GM12878 (cell line): ENCODE results near the gene NCBP1. TPM values are rescaled to one million over a fixed set of nuclear protein-coding genes. Genes with fewer than 3 reads are reported as not detected.

ENCODE experiments used
- BHLHE40 ChIP-seq, 2 experiments: fragments of 450-650 bp in 1 of 2; IDR thresholded peaks; 2 replicates each; pipeline ENCODE4 v1.6.1; 2011 to 2017; ENCODE audit warnings: low read depth in 2 of 2, borderline replicate concordance in 1 of 2, improper control_type of control experiment in 1 of 2, low read length in 1 of 2, mild to moderate bottlenecking in 1 of 2
- CBFB ChIP-seq: IDR thresholded peaks from 2 replicates; pipeline ENCODE4 v1.6.1; 2016; ENCODE audit warnings: antibody characterized with exemption, low read depth
- CHD2 ChIP-seq: IDR thresholded peaks from 2 replicates; pipeline ENCODE4 v1.6.1; 2011; ENCODE audit warnings: low read depth, low read length, improper control_type of control experiment, borderline replicate concordance
- CREM ChIP-seq: IDR thresholded peaks from 2 replicates; pipeline ENCODE4 v1.6.1; 2014; ENCODE audit warnings: antibody characterized with exemption, low read depth
- ESRRA ChIP-seq: IDR thresholded peaks from 2 replicates; pipeline ENCODE4 v1.6.1; 2012; ENCODE audit warnings: mild to moderate bottlenecking, low read length, improper control_type of control experiment
- GATAD2B ChIP-seq: fragments of 450-650 bp; conservative IDR thresholded peaks from 2 replicates; pipeline ENCODE4 v1.6.1; 2017; ENCODE audit warnings: low read depth, mild to moderate bottlenecking, moderate library complexity
- HDGF ChIP-seq: fragments of 450-650 bp; IDR thresholded peaks from 2 replicates; pipeline ENCODE4 v1.6.1; 2016; ENCODE audit warnings: antibody characterized with exemption
- IKZF1 ChIP-seq: fragments of 450-650 bp; conservative IDR thresholded peaks from 2 replicates; pipeline ENCODE4 v1.6.1; 2017; ENCODE audit warnings: antibody characterized with exemption, mild to moderate bottlenecking
- LARP7 ChIP-seq: fragments of 450-650 bp; IDR thresholded peaks from 2 replicates; pipeline ENCODE4 v1.6.1; 2017; ENCODE audit warnings: mild to moderate bottlenecking
- MEF2B ChIP-seq: fragments of 450-650 bp; IDR thresholded peaks from 2 replicates; pipeline ENCODE4 v1.6.1; 2018; ENCODE audit warnings: mild to moderate bottlenecking, moderate library complexity; ENCODE audit not compliant: partially characterized antibody, poor library complexity, severe bottlenecking
- MXI1 ChIP-seq: fragments of 150-350 bp; IDR thresholded peaks from 2 replicates; pipeline ENCODE4 v1.6.1; 2011; ENCODE audit warnings: low read depth, mild to moderate bottlenecking, inconsistent platforms, low read length, improper control_type of control experiment
- NBN ChIP-seq: fragments of 450-650 bp; IDR thresholded peaks from 2 replicates; pipeline ENCODE4 v1.6.1; 2016
- NFXL1 ChIP-seq: fragments of 450-650 bp; IDR thresholded peaks from 2 replicates; pipeline ENCODE4 v1.6.1; 2017; ENCODE audit warnings: antibody characterized with exemption, mild to moderate bottlenecking, borderline replicate concordance
- NFYB ChIP-seq: IDR thresholded peaks from 2 replicates; pipeline ENCODE4 v1.6.1; 2011; ENCODE audit warnings: low read depth, mild to moderate bottlenecking, low read length, improper control_type of control experiment, moderate library complexity; ENCODE audit not compliant: insufficient read depth
- NR2C2 ChIP-seq: IDR thresholded peaks from 2 replicates; pipeline ENCODE4 v1.6.1; 2011; ENCODE audit warnings: borderline replicate concordance, low read depth; ENCODE audit not compliant: control insufficient read depth, insufficient read length
- PML ChIP-seq: IDR thresholded peaks from 2 replicates; pipeline ENCODE4 v1.6.1; 2012; ENCODE audit warnings: low read length, inconsistent platforms
- POLR2AphosphoS5 ChIP-seq: IDR thresholded peaks from 2 replicates; pipeline ENCODE4 v1.6.1; 2011; ENCODE audit warnings: mild to moderate bottlenecking, low read length, inconsistent platforms
- RAD21 ChIP-seq: IDR thresholded peaks from 2 replicates; pipeline ENCODE4 v1.6.1; 2011; ENCODE audit warnings: mild to moderate bottlenecking, low read depth, low read length, moderate library complexity; ENCODE audit not compliant: insufficient read depth
- RB1 ChIP-seq: fragments of 450-650 bp; formaldehyde crosslinking; IDR thresholded peaks from 2 replicates; pipeline ENCODE4 v1.6.1; 2017; ENCODE audit warnings: mild to moderate bottlenecking, borderline replicate concordance
- RUNX3 ChIP-seq: IDR thresholded peaks from 2 replicates; pipeline ENCODE4 v1.6.1; 2012; ENCODE audit warnings: low read length, inconsistent platforms
- SMAD5 ChIP-seq: IDR thresholded peaks from 2 replicates; pipeline ENCODE4 v1.6.1; 2016; ENCODE audit warnings: antibody characterized with exemption, low read depth
- SMARCA5 ChIP-seq: fragments of 450-650 bp; IDR thresholded peaks from 2 replicates; pipeline ENCODE4 v1.6.1; 2017; ENCODE audit warnings: mild to moderate bottlenecking
- SPI1 ChIP-seq: IDR thresholded peaks from 2 replicates; pipeline ENCODE4 v1.6.1; 2011; ENCODE audit warnings: low read depth, mild to moderate bottlenecking, low read length, moderate library complexity, borderline replicate concordance; ENCODE audit not compliant: insufficient read depth
- STAT1 ChIP-seq: fragments of 450-650 bp; conservative IDR thresholded peaks from 2 replicates; pipeline ENCODE4 v1.6.1; 2014; ENCODE audit warnings: antibody characterized with exemption, mild to moderate bottlenecking
- TBL1XR1 ChIP-seq: IDR thresholded peaks from 2 replicates; pipeline ENCODE4 v1.6.1; 2012; ENCODE audit warnings: low read depth, low read length, improper control_type of control experiment
- ZNF207 ChIP-seq: fragments of 450-650 bp; IDR thresholded peaks from 2 replicates; pipeline ENCODE4 v1.6.1; 2014; ENCODE audit warnings: antibody characterized with exemption, mild to moderate bottlenecking, borderline replicate concordance
- ZNF687 ChIP-seq: fragments of 450-650 bp; IDR thresholded peaks from 2 replicates; pipeline ENCODE4 v1.6.1; 2017; ENCODE audit warnings: mild to moderate bottlenecking, moderate library complexity
- polyA plus RNA-seq, 11 experiments: library from polyadenylated mRNA; depleted of rRNA in 4 of 11; unstranded in 6 of 11; stranded (reverse) in 5 of 11; fragments of >200 nt; fragmentation: Nextera tagmentation in 4 of 11; fragmentation: Illumina TruSeq in 1 of 11; extraction: Ambion mirVana in 4 of 11; extraction: Trizol in 1 of 11; gene quantifications; 1 replicate in 1 of 11; 2 replicates in 10 of 11; pipeline versions ENCODE4 v1.2.1 to v1.2.3, GENCODE V29; 2011 to 2016; ENCODE audit warnings: inconsistent platforms in 2 of 11, missing spikeins in 2 of 11, low read depth in 1 of 11
- total RNA-seq, 4 experiments: library from RNA; depleted of rRNA in 3 of 4; stranded (reverse); fragments of >200 nt in 3 of 4; fragmentation: Illumina TruSeq in 1 of 4; extraction: Trizol in 1 of 4; gene quantifications; 2 replicates each; pipeline versions ENCODE4 v1.2.1 to v1.2.3, GENCODE V29; 2013 to 2021

The NCBP1 gene
- total and polyA plus RNA-seq, 10 of the 15 experiments (the other 5 are each of a cell fraction or from before 2014, with no cell fraction given) = 14.7 to 70.9 (median 36.0) TPM

- TF ChIP-seq IKZF1 (peak; percentile 86), NBN (0 out of 2 replicates have a peak, but pooled peaks have one; percentile 35), HDGF (peak; percentile 63; the same call in 1 of the 2 replicates), SMAD5 (0 out of 2 replicates have a peak, but pooled peaks have one; percentile 37), NFXL1 (no peak), RAD21 (no peak), CBFB (no peak), SMARCA5 (0 out of 2 replicates have a peak, but pooled peaks have one; percentile 34), NR2C2 (no peak), ZNF687 (peak; percentile 51; the same call in 1 of the 2 replicates), GATAD2B (peak; percentile 87), CHD2 (0 out of 2 replicates have a peak, but pooled peaks have one; percentile 53), MXI1 (peak; percentile 48; the same call in 1 of the 2 replicates), STAT1 (no peak), RUNX3 (peak; percentile 39; the same call in 1 of the 2 replicates), POLR2AphosphoS5 (peak; percentile 87), LARP7 (peak; percentile 92), RB1 (no peak; the same call in 1 of the 2 replicates), PML (peak; percentile 70), TBL1XR1 (peak; percentile 10; the same call in 1 of the 2 replicates), NFYB (peak; percentile 50; the same call in 1 of the 2 replicates), CREM (peak; percentile 64; the same call in 1 of the 2 replicates), BHLHE40 (IDR thresholded peaks at IDR 0.05; ENCODE audit: borderline replicate concordance in 1 of 2, low read depth in 2 of 2, low read length in 1 of 2) (peak; percentile 28 to 73; a peak in 2 of 4 replicates), SPI1 (no peak), ESRRA (0 out of 2 replicates have a peak, but pooled peaks have one; percentile 57), MEF2B (no peak), ZNF207 (peak; percentile 68; the same call in 1 of the 2 replicates)
These were observed 63.4 kb downstream of the NCBP1 start, which contains the start of gene XPA (continued) for GRCh38 chr9:97696803-97697601.
